B cell (primary cell): ENCODE results near the gene KIAA0825.

Source experiments
- CTCF ChIP-seq: fragments of 200-600 bp; IDR thresholded peaks from one replicate; pipeline ENCODE4 v1.8.0; 2022; ENCODE audit warnings: antibody characterized with exemption, mild to moderate bottlenecking
- EZH2 ChIP-seq: IDR thresholded peaks from 2 replicates; pipeline ENCODE4 v1.6.1; 2012; ENCODE audit warnings: borderline replicate concordance, low read depth, mild to moderate bottlenecking, moderate library complexity, low read length; ENCODE audit not compliant: insufficient read depth, poor library complexity, severe bottlenecking

- TF ChIP-seq CTCF (no peak), EZH2 (no peak)
Measured at GRCh38 chr5:94564812-94565211, 53.6 kb downstream of the KIAA0825 start.
